ENCODE data around the gene UBXN2A.

DNA sequence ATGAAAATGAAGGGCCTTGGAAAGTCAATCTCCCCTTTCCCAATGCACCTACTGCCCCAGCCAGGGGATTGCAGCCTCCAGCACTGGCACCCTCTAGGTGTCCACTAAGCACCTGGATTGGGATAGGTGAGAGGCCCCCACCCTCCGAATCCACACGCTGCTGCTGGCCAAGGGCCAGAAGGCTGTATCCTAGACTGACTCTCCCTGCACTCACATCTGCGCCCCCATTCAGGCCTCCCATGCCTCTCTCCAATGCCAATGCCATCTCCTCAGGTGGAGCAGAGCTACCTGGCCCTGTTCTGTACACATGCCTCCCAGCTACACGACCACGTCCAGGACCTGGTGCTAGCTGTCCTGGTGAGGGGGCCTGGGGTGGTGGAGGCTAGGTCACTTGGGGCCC lies 79.5 kb downstream of the UBXN2A start:
- no peak for TF ChIP-seq POLR2A (IDR thresholded peaks at IDR 0.05; ENCODE audit: extremely low read depth, insufficient read length)
- TF ChIP-seq, protein P1, sequence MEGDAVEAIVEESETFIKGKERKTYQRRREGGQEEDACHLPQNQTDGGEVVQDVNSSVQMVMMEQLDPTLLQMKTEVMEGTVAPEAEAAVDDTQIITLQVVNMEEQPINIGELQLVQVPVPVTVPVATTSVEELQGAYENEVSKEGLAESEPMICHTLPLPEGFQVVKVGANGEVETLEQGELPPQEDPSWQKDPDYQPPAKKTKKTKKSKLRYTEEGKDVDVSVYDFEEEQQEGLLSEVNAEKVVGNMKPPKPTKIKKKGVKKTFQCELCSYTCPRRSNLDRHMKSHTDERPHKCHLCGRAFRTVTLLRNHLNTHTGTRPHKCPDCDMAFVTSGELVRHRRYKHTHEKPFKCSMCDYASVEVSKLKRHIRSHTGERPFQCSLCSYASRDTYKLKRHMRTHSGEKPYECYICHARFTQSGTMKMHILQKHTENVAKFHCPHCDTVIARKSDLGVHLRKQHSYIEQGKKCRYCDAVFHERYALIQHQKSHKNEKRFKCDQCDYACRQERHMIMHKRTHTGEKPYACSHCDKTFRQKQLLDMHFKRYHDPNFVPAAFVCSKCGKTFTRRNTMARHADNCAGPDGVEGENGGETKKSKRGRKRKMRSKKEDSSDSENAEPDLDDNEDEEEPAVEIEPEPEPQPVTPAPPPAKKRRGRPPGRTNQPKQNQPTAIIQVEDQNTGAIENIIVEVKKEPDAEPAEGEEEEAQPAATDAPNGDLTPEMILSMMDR (IDR thresholded peaks at IDR 0.05; ENCODE audit: low read depth, low read length) = no peak
- TF ChIP-seq MYC (IDR thresholded peaks at IDR 0.05; ENCODE audit: low read depth, low read length) = no peak
